PC-3 (cell line): ENCODE measurements around the gene DLGAP1.

Source experiments
- EZH2 ChIP-seq: fragments of 300-600 bp; sonication (generic); IDR thresholded peaks from one replicate; pipeline ENCODE4 v1.6.1; 2017; ENCODE audit warnings: antibody characterized with exemption, mild to moderate bottlenecking, low read length; ENCODE audit not compliant: unreplicated experiment
- EZH2phosphoT487 ChIP-seq: fragments of 300-600 bp; sonication (generic); IDR thresholded peaks from 2 replicates; pipeline ENCODE4 v1.6.1; 2018; ENCODE audit warnings: mild to moderate bottlenecking, antibody characterized with exemption, low read length, borderline replicate concordance
- TF ChIP-seq, protein P1 (sequence below): fragments of 300-600 bp; sonication (generic); conservative IDR thresholded peaks from 2 replicates; pipeline ENCODE4 v1.5.1; 2017; ENCODE audit warnings: antibody characterized with exemption, low read depth, mild to moderate bottlenecking, low read length

GRCh38 chr18:4285525-4285924, 169.6 kb downstream of the DLGAP1 start:
- TF ChIP-seq, protein P1, sequence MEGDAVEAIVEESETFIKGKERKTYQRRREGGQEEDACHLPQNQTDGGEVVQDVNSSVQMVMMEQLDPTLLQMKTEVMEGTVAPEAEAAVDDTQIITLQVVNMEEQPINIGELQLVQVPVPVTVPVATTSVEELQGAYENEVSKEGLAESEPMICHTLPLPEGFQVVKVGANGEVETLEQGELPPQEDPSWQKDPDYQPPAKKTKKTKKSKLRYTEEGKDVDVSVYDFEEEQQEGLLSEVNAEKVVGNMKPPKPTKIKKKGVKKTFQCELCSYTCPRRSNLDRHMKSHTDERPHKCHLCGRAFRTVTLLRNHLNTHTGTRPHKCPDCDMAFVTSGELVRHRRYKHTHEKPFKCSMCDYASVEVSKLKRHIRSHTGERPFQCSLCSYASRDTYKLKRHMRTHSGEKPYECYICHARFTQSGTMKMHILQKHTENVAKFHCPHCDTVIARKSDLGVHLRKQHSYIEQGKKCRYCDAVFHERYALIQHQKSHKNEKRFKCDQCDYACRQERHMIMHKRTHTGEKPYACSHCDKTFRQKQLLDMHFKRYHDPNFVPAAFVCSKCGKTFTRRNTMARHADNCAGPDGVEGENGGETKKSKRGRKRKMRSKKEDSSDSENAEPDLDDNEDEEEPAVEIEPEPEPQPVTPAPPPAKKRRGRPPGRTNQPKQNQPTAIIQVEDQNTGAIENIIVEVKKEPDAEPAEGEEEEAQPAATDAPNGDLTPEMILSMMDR: no peak
- no peak for TF ChIP-seq EZH2phosphoT487
- no peak for TF ChIP-seq EZH2
